Esophagus (tissue), 2 donors: ENCODE data around the gene METTL3. TPM values are rescaled to one million over a fixed set of nuclear protein-coding genes. Genes with fewer than 3 reads are reported as not detected.

Experiments
- H3K27ac ChIP-seq, 2 donors: one replicate each; pipeline ENCODE4 v1.5.1; 2013; ENCODE audit warnings: low read depth in 2 of 2, mild to moderate bottlenecking in 2 of 2, inconsistent platforms in 1 of 2, low read length in 1 of 2, moderate library complexity in 1 of 2
- H3K27me3 ChIP-seq, 2 donors: one replicate each; pipeline ENCODE4 v1.6.1; 2013; ENCODE audit warnings: low read length in 2 of 2, control low read depth in 1 of 2, mild to moderate bottlenecking in 1 of 2; ENCODE audit not compliant: insufficient read depth in 2 of 2, control insufficient read depth in 1 of 2
- H3K36me3 ChIP-seq, 2 donors: one replicate each; pipeline ENCODE4 v1.6.1; 2013; ENCODE audit warnings: low read length in 1 of 2; ENCODE audit not compliant: control insufficient read depth in 2 of 2, insufficient read depth in 2 of 2
- H3K4me1 ChIP-seq, 2 donors: one replicate each; pipeline ENCODE4 v1.6.1; 2013; ENCODE audit warnings: low read length in 1 of 2; ENCODE audit not compliant: control insufficient read depth in 2 of 2, insufficient read depth in 2 of 2
- H3K4me3 ChIP-seq, 2 donors: one replicate each; pipeline ENCODE4 v1.5.1; 2013; ENCODE audit warnings: low read length in 2 of 2, mild to moderate bottlenecking in 2 of 2, low read depth in 1 of 2, moderate library complexity in 1 of 2
- H3K9me3 ChIP-seq, 2 donors: one replicate each; pipeline ENCODE4 v1.6.1; 2013; ENCODE audit warnings: mild to moderate bottlenecking in 2 of 2, low read depth in 1 of 2, low read length in 1 of 2, moderate library complexity in 1 of 2; ENCODE audit not compliant: control insufficient read depth in 2 of 2, insufficient read depth in 1 of 2
- WGBS, 2 donors: extraction: QIAGEN DNeasy Blood & Tissue Kit; methylation state at CpG; one replicate each; pipeline ENCODE4 v1.1.7; 2013; 5-methylcytosine and 5-hydroxymethylcytosine counted together
- polyA plus RNA-seq, 2 donors: library from polyadenylated mRNA; stranded (reverse); fragments of 200-250 nt; gene quantifications; one replicate each; pipeline ENCODE4 v1.2.3, GENCODE V29; 2013
- donor health status: healthy with polysubstance abuse.
- donor health status: Bipolar disorder and iron deficiency.

METTL3 gene
- polyA plus RNA-seq, 2 donors = 26.0 to 34.6 TPM

DNA sequence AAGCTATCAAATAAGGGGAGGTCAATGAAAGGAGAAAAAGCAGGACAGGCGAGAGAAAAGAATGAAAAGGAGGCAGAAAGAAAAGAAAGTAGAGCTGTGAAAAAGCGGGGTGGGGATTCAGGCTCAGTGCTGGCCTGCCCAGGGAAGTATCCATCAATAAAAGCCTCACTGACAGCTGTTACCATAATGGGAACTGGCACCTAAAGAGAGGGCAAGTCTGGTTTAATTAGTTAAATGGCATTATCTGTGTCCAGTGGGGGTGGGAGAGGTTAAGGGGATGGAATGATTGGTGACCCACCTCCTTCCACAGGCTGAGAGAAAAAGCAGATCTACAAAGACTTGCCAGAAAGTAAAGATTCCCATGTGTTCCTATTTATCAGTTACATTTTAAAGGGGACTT lies 7.6 kb upstream of the METTL3 start:
- no peaks in the 10 kb centered on the region for H3K4me1 ChIP-seq
- H3K27ac ChIP-seq = no peak overlapping the region
- no peaks in the 10 kb centered on the region for H3K27me3 ChIP-seq
- WGBS, 2 donors = 81 to 86% methylated on average over 2 of the region's 2 CpGs
- H3K9me3 ChIP-seq = no peaks in the 10 kb centered on the region
- no peak overlapping the region for H3K4me3 ChIP-seq
- no peaks in the 10 kb centered on the region for H3K36me3 ChIP-seq

DNA sequence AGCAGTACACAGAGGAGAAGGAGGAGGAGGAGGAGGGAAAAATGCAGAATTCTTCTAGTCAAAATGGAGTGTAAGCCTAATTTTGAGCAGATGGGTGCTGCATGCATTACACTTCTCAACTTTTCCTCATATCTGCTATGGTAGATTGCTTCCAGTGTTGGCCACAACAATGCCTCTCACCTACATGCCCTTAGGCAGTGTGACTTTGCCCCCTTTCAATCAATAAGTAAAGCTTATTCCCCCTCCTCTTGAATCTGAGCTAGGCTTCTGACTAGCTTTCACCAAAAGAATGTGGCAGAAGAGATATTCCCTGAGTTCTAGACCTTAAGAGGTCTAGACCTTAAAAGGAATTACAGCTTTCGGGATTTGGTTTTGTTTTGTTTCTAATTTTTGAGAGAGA lies 3.2 kb upstream of the METTL3 start:
- Histone ChIP-seq H3K9me3 (no peaks in the 10 kb centered on the region), H3K4me1 (no peaks in the 10 kb centered on the region), H3K27me3 (no peaks in the 10 kb centered on the region), H3K36me3 (no peaks in the 10 kb centered on the region), H3K4me3 (no peak overlapping the region), H3K27ac (no peak overlapping the region)
- 90 to 95% methylated on average over 1 of the region's 1 CpG for WGBS, 2 donors

DNA sequence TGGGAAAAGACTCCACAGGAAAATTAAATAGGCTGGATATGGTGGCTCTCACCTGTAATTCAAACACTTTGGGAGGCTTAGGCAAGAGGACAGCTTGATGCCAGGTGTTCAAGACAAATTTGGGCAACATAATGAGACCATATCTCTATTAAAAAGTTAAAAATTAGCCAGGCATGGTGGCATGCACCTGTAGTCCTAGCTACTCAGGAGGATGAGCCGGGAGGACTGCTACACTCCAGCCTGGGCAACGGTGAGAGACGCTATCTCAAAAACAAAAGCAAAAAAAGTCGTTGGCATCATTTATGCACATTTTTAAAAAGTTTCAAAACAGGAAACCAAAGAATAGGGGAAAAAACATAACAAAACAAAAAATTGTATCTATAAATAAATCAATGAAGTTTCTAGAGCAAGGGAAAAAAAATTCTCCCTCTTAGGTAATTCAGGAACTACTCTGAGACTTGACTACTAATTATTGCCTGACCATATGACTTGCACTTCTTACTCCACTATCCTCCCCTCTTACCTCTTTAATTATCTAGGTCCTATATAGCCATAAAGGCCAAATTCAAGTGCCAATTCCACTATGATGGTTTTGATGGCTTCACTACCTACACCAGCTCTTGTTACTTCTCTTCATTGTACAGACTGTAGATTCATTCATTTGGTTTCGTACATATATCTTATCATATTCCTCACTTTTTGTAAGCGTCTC lies 1.6 kb downstream of the METTL3 start:
- H3K4me3 ChIP-seq = peak overlapping the region in 1 of 2 donors; percentile 94

DNA sequence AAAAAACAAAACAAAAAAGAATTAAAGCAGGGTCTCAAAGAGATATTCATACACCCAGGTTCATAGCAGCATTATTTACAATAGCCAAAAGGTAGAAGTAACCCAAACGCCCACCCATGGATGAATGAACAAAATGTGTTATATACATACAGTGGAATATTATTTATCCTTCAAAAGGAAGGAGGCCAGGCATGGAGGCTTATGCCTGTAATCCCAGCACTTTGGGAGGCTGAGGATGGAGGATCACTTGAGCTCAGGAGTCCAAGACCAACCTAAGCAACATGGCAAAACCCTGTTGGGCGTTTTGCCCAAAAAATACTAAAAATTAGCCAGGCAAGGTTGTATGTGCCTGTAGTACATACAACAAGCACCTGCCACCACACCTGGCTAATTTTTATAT lies 4.6 kb downstream of the METTL3 start:
- H3K9me3 ChIP-seq = no peaks in the 10 kb centered on the region
- 84 to 89% methylated on average over 2 of the region's 2 CpGs for WGBS, 2 donors
- peaks cover 9 to 11% of the 10 kb centered on the region in 2 donors for H3K36me3 ChIP-seq
- H3K27me3 ChIP-seq = no peaks in the 10 kb centered on the region
- H3K27ac ChIP-seq = no peak overlapping the region
- H3K4me3 ChIP-seq = no peak overlapping the region
- peaks cover 0 to 2% of the 10 kb centered on the region in 2 donors for H3K4me1 ChIP-seq

More for the DNA sequence above, 1.6 kb downstream of the METTL3 start:
- Histone ChIP-seq H3K27me3 (no peaks in the 10 kb centered on the region), H3K27ac (no peak overlapping the region), H3K9me3 (no peaks in the 10 kb centered on the region), H3K4me1 (no peaks in the 10 kb centered on the region), H3K36me3 (no peaks in the 10 kb centered on the region)
- 73 to 79% methylated on average over 6 of the region's 6 CpGs for WGBS, 2 donors

DNA sequence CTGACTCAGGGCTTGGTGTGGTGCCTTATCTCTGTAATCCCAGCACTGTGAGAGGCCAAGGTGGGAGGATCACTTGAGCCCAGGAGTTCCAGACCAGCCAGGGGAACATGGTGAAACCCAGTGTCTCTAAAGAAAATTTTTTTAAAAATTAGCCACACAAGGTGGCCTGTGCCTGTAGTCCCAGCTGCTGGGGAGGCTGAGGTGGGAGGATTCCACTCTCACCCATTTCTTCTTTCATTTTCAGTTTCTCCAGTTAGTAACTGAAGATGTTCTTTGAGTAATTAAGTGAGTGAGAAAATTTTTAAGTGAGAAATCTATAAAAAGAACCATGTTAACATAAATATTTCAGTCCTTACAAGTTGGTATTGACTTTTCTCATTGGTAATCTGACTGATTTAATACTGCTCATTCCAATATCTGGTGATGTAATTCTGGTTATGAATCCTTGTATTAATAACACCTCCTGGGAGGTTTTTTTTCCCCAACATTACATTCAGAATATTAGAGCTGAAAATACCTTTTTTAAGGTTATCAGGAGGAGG lies 6.1 kb downstream of the METTL3 start:
- no peak overlapping the region for H3K4me3 ChIP-seq
- peaks cover 0 to 2% of the 10 kb centered on the region in 2 donors for H3K4me1 ChIP-seq
- peaks cover 13 to 15% of the 10 kb centered on the region in 2 donors for H3K36me3 ChIP-seq
- no peaks in the 10 kb centered on the region for H3K9me3 ChIP-seq
- no peak overlapping the region for H3K27ac ChIP-seq
- H3K27me3 ChIP-seq = no peaks in the 10 kb centered on the region

DNA sequence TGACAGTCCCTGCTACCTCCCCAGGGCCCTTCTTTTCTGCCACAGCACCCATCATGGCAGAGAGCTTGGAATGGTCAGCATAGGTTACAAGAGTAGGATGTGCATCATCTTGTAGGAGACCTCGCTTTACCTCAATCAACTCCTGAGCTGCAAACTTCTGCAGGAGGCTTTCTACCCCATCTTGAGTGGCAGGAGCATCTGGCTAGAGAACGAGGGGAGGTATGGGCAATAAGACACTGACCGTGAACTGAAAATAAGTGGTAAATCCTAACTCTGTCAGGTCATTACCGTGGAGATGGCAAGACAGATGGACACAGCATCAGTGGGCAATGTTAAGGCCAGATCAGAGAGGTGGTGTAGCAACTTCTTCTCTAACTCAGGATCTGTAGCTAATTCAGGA lies 7.8 kb downstream of the METTL3 start:
- Histone ChIP-seq H3K4me1 (peaks cover 0 to 2% of the 10 kb centered on the region in 2 donors), H3K27ac (no peak overlapping the region), H3K27me3 (no peaks in the 10 kb centered on the region), H3K4me3 (no peak overlapping the region), H3K36me3 (peaks cover 15 to 16% of the 10 kb centered on the region in 2 donors), H3K9me3 (no peaks in the 10 kb centered on the region)
- 90 to 93% methylated on average over 4 of the region's 4 CpGs for WGBS, 2 donors

DNA sequence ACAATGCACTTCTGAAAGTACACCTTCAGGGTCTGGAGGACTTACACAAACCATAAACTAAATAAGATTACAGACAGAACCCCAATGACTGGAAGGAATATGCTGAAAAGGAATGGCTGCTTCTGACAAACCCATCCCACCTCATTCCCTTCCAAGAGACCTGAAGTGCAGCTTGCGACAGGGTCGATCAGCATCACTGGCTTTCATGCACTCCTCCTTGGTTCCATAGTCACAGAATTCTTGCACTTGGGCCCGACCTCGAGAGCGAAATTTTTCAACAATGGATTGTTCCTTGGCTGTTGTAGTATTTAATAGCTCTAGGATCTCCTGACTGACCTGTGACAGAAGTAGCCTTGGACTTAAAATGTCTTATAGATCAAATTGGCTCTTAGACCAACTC lies 9.6 kb downstream of the METTL3 start:
- no peak overlapping the region for H3K27ac ChIP-seq
- H3K27me3 ChIP-seq = no peaks in the 10 kb centered on the region
- no peak overlapping the region for H3K4me3 ChIP-seq
- WGBS, 2 donors = 89 to 93% methylated on average over 5 of the region's 5 CpGs
- H3K4me1 ChIP-seq = peaks cover 0 to 2% of the 10 kb centered on the region in 2 donors
- no peaks in the 10 kb centered on the region for H3K9me3 ChIP-seq
- peaks cover 16 to 22% of the 10 kb centered on the region in 2 donors for H3K36me3 ChIP-seq

DNA sequence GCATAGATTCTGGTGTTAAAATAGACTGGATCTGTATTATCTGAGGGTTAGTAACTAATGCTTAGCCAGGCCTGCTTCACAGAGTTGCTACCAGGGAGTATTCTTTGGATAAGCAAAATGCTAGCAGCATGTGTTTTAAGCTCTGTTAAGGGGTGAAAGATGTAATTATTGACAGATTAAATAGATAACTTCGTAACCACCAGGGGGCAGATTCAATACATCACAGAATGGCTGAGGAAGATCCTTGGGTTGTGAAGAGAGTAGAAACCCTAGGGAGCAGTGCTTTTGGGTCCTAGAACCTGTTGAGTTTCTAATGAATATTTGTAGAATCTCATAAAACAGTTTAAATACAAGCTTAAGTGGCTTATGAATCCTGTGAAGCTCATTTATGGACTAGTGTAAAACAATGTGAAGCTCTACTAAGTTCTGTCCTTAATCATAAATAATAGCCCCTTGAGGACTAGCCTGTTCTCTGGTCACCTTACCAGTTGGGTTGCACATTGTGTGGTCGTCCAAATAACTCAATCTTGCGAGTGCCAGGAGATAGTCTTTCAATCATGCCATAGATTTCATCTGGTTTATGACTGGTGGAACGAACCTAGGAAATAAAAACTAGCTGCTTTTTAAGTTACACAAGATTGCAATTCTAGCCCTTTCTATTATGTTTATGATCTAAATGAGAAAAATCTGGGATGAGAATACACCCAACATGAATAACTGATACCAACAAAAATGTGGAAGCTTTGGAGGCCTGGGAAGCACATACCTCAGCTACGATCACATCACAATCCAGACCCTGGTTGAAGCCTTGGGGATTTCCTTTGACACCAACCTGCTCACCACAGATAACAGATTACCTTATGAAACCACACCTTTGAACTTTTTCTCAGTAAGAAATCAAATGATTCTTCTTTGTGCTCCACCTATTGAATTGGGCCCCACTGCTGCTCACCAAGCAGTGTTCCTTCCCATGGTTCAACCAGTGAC lies 12.3 kb downstream of the METTL3 start:
- H3K36me3 ChIP-seq = peaks cover 23 to 32% of the 10 kb centered on the region in 2 donors
- H3K9me3 ChIP-seq = no peaks in the 10 kb centered on the region
- H3K4me1 ChIP-seq = peaks cover 0 to 2% of the 10 kb centered on the region in 2 donors
- WGBS, 2 donors = 55 to 56% methylated on average over 5 of the region's 5 CpGs
- H3K27me3 ChIP-seq = no peaks in the 10 kb centered on the region
- H3K27ac ChIP-seq = no peak overlapping the region
- no peak overlapping the region for H3K4me3 ChIP-seq

DNA sequence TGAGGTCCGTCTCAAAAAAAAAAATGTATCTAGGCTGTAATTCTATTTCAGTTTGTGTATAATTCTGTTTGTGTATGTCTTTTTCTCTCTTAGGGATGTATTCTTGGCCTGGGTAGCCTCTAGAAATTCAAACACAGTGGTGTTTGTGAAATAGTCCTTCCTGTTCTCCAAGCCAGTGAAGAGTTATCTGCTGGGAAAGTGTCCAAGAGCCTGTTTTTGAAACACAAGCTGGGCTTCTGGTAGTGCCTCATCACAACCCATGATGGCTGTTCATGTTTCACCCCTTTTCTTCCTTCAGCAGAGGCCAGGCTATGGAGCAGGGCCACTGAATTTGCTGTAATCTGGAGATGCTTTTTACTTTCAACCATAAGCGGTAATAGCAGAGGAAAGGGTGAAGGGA lies 14.7 kb downstream of the METTL3 start:
- Histone ChIP-seq H3K36me3 (peaks cover 23 to 30% of the 10 kb centered on the region in 2 donors), H3K9me3 (no peaks in the 10 kb centered on the region), H3K4me3 (no peak overlapping the region), H3K27ac (no peak overlapping the region), H3K27me3 (no peaks in the 10 kb centered on the region), H3K4me1 (no peaks in the 10 kb centered on the region)
- WGBS, 2 donors = 93 to 97% methylated on average over 2 of the region's 2 CpGs
